ENCODE data around the gene ZCWPW1. TPM values are rescaled to one million over a fixed set of nuclear protein-coding genes. Genes with fewer than 3 reads are reported as not detected.

ZCWPW1 gene
- total and polyA plus RNA-seq, 2 donors: 4.8 to 33.9 TPM

DNA sequence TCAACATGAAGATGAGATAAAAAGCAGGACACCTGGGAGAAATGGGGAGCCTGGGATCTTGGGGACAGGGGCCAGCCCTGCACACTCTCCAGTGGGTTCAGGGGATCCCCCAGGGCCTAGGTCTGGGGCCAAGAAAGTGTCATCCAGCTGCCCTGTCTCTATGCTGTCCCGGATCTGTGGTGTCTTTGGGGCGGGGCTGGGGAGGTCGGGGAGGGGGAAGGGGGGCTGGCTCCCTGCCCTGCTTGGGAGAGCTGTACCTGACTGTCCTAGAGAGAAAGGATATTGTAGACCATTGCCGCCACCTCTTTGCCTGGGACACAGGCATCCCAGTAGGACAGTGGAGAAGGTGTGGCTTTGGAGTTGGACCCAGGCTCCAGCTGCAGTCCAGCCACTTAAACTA, 42.5 kb upstream of the ZCWPW1 start:
- 89% methylated on average over 4 of the region's 4 CpGs for WGBS
- H3K36me3 ChIP-seq (ENCODE audit: control insufficient read depth in 2 of 2, insufficient read depth in 2 of 2, low read length in 1 of 2): peaks cover 65 to 84% of the 10 kb centered on the region in 2 donors
- H3K9me3 ChIP-seq (ENCODE audit: control insufficient read depth in 2 of 2, insufficient read depth in 1 of 2, low read length in 1 of 2): no peaks in the 10 kb centered on the region
- no peak overlapping the region for H3K4me3 ChIP-seq (ENCODE audit: low read length in 2 of 2)
- no peak overlapping the region for H3K27ac ChIP-seq (ENCODE audit: low read depth in 1 of 2, low read length in 1 of 2)
- H3K4me1 ChIP-seq (ENCODE audit: control insufficient read depth in 2 of 2, insufficient read depth in 2 of 2, low read length in 2 of 2): peaks cover 6 to 42% of the 10 kb centered on the region in 2 donors
- no peak for DNase-seq (ENCODE audit: low read depth in 6 of 9, low spot score in 9 of 9)
- no peaks in the 10 kb centered on the region for H3K27me3 ChIP-seq (ENCODE audit: control insufficient read depth in 2 of 2, insufficient read depth in 1 of 2, low read length in 1 of 2)

DNA sequence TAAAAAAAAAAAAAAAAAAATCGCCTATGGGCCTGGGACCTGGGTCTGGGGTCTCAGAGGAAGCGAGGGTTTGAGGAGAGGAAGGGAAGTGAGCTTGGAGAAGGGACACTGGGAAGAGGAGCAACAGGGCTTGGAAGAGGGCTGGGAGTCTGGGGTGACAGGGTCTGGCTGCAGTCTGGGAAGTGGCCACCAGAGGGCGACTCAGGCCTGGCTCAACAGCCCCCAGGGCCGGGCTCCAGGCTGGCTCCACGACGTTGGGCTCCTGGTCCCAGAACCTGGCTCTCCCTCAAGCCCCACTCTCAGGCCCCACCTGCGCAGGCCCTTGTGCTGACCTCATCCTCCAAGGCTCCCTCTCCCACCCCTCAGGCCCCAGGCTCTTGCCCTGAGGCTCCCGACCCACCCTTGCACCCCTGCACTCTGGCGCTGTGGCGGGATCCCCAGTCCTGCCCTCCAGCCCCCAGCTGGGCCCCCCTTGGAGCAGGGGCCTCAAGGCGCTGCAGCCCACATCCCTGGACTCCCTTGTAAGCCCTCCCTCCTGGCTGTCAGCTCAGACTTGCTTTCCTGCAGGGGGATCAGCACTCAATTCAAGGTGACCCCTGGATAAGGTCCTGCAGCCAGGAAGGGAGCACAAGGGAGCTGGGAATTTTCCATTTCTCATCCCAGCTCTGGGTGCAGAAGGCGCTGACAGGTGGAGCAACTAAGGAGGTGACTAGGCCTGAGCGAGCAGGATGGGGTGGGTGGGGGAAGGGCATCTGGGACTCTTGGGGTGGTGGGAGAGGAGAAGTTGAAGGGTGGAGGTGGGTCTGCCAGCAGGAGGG, 40.9 kb upstream of the ZCWPW1 start:
- peaks cover 58 to 79% of the 10 kb centered on the region in 2 donors for H3K36me3 ChIP-seq (ENCODE audit: control insufficient read depth in 2 of 2, insufficient read depth in 2 of 2, low read length in 1 of 2)
- H3K4me1 ChIP-seq (ENCODE audit: control insufficient read depth in 2 of 2, insufficient read depth in 2 of 2, low read length in 2 of 2): peaks cover 0 to 26% of the 10 kb centered on the region in 2 donors
- H3K27me3 ChIP-seq (ENCODE audit: control insufficient read depth in 2 of 2, insufficient read depth in 1 of 2, low read length in 1 of 2): no peaks in the 10 kb centered on the region
- H3K27ac ChIP-seq (ENCODE audit: low read depth in 1 of 2, low read length in 1 of 2): no peak overlapping the region
- H3K4me3 ChIP-seq (ENCODE audit: low read length in 2 of 2): no peak overlapping the region
- no peaks in the 10 kb centered on the region for H3K9me3 ChIP-seq (ENCODE audit: control insufficient read depth in 2 of 2, insufficient read depth in 1 of 2, low read length in 1 of 2)
- WGBS: 40% methylated on average over 13 of the region's 13 CpGs
- DNase-seq (ENCODE audit: low read depth in 6 of 9, low spot score in 9 of 9): peak in 4 of 9 donors; percentile 72 to 80 (median 74)

DNA sequence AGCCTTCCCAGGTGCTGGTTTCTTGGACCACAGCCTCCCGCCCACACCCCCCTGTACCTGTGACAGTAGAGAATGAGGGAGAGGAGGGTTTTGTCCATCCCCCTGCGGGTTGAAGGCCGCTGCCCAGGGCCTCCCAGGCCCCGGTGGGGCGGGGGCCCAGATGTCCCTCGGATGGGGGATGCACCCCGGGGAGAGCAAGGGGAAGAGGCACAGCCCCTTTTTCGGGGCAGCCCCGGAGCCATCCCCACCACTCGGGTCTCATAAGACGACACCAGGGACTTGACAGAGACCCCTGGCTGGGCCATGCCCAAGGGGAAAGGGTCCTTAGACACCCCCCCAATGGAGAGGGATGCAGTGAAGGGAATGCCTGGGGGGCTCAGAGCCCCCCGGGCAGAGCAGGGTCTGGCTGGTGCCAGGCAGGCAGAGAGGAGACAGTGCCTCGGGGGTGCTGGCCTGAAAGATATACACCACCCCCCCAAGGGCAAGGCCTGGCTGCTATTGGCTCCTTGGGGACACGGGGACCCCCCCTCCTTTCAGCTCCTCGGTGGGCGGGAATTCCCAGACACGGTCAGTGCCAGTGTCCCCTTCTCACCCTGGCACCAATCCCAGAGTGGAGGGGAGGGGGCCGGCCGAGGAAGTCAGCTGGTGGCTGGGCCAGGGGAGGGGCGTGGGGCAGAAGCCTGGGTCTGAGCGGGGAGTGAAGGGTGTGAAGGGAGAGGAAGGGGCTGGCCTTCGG, 39.3 kb upstream of the ZCWPW1 start:
- peaks cover 0 to 17% of the 10 kb centered on the region in 2 donors for H3K4me1 ChIP-seq (ENCODE audit: control insufficient read depth in 2 of 2, insufficient read depth in 2 of 2, low read length in 2 of 2)
- H3K27ac ChIP-seq (ENCODE audit: low read depth in 1 of 2, low read length in 1 of 2): no peak overlapping the region
- H3K27me3 ChIP-seq (ENCODE audit: control insufficient read depth in 2 of 2, insufficient read depth in 1 of 2, low read length in 1 of 2): no peaks in the 10 kb centered on the region
- no peak for DNase-seq (ENCODE audit: low read depth in 6 of 9, low spot score in 9 of 9)
- no peaks in the 10 kb centered on the region for H3K9me3 ChIP-seq (ENCODE audit: control insufficient read depth in 2 of 2, insufficient read depth in 1 of 2, low read length in 1 of 2)
- H3K4me3 ChIP-seq (ENCODE audit: low read length in 2 of 2): no peak overlapping the region
- H3K36me3 ChIP-seq (ENCODE audit: control insufficient read depth in 2 of 2, insufficient read depth in 2 of 2, low read length in 1 of 2): peaks cover 50 to 77% of the 10 kb centered on the region in 2 donors
- WGBS: 95% methylated on average over 22 of the region's 22 CpGs

DNA sequence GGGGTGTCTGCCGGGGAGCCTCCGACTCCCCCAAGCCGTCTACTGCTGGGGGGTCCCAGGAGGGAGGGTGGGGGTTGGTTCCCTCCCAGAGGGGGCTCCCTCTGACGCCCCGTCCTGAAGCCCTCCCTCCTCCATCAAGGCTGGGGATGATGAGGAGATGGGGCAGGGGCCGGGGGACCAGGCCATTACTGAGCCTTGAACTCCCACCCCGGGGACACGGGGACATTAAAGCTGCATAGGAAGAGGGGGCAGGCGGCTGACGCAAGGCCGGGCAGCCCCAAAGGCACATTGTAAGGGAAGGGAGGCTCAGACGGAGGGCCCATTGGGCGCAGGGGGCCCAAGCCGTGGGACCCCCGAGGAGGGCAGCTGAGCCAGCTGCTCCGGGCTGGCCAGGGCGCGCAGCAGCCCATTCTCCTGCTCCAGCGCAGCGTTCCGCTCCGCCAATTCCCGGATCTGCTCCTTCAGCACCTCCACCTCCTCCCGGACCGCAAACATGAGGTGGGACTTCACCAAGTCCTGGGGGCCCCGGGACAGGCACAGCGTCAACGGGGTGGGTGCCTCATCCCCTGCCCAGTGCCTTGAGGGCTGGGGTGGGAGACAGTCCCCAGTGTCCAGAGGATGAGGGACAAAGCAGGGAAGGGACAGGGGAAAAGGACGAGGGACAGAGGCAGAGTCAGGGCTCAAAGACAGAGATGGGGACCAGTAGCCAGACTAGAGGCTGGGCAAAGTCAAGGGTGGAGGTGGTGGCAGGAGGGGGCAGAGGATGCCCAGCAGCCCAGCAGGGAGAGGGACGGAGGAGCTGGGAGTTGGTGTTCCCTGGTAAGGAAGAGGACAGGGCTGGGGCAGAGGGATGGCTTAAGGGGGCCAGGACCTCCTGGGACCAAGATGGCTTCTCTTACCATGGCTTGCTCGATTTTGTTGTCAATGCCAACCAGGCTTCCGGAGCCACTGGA, 38.4 kb upstream of the ZCWPW1 start:
- Histone ChIP-seq H3K4me1 (ENCODE audit: control insufficient read depth in 2 of 2, insufficient read depth in 2 of 2, low read length in 2 of 2) (peaks cover 0 to 15% of the 10 kb centered on the region in 2 donors), H3K9me3 (ENCODE audit: control insufficient read depth in 2 of 2, insufficient read depth in 1 of 2, low read length in 1 of 2) (no peaks in the 10 kb centered on the region), H3K27me3 (ENCODE audit: control insufficient read depth in 2 of 2, insufficient read depth in 1 of 2, low read length in 1 of 2) (no peaks in the 10 kb centered on the region), H3K36me3 (ENCODE audit: control insufficient read depth in 2 of 2, insufficient read depth in 2 of 2, low read length in 1 of 2) (peaks cover 41 to 72% of the 10 kb centered on the region in 2 donors), H3K4me3 (ENCODE audit: low read length in 2 of 2) (no peak overlapping the region), H3K27ac (ENCODE audit: low read depth in 1 of 2, low read length in 1 of 2) (no peak overlapping the region)
- no peak for DNase-seq (ENCODE audit: low read depth in 6 of 9, low spot score in 9 of 9)
- 97% methylated on average over 32 of the region's 32 CpGs for WGBS

DNA sequence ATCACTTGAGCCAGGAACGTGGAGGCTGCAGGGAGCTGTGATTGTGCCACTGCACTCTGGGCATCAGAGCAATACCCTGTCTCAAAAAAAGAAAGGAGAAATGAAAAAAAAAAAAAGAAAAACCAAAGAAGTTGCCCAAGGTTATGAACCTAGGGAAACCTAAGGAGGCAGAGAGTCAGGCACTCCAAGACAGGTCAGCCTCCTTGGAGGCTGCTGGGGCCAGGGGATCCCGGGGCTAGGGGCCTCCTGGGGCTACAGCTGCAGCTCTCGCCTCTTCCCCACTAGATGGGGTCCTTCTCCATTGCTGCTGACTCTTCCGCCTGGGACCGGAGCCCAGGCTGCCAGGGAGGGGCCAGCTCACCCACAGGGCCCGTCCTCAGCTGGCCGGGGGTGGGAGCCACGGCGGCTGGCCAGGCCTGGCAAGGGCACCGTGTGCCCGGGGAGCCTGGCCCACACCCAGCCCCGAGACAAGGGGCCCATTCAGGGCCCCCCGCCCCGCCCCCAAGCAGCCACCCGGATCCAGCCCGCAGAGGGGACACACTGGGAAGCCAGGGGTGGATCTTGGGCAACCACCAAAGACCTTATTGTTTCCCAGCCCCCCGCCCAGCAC, 37.3 kb upstream of the ZCWPW1 start:
- no peaks in the 10 kb centered on the region for H3K27me3 ChIP-seq (ENCODE audit: control insufficient read depth in 2 of 2, insufficient read depth in 1 of 2, low read length in 1 of 2)
- 74% methylated on average over 17 of the region's 17 CpGs for WGBS
- H3K36me3 ChIP-seq (ENCODE audit: control insufficient read depth in 2 of 2, insufficient read depth in 2 of 2, low read length in 1 of 2): peaks cover 38 to 68% of the 10 kb centered on the region in 2 donors
- peaks cover 0 to 15% of the 10 kb centered on the region in 2 donors for H3K4me1 ChIP-seq (ENCODE audit: control insufficient read depth in 2 of 2, insufficient read depth in 2 of 2, low read length in 2 of 2)
- no peak overlapping the region for H3K4me3 ChIP-seq (ENCODE audit: low read length in 2 of 2)
- DNase-seq (ENCODE audit: low read depth in 6 of 9, low spot score in 9 of 9): no peak
- no peak overlapping the region for H3K27ac ChIP-seq (ENCODE audit: low read depth in 1 of 2, low read length in 1 of 2)
- H3K9me3 ChIP-seq (ENCODE audit: control insufficient read depth in 2 of 2, insufficient read depth in 1 of 2, low read length in 1 of 2): no peaks in the 10 kb centered on the region

DNA sequence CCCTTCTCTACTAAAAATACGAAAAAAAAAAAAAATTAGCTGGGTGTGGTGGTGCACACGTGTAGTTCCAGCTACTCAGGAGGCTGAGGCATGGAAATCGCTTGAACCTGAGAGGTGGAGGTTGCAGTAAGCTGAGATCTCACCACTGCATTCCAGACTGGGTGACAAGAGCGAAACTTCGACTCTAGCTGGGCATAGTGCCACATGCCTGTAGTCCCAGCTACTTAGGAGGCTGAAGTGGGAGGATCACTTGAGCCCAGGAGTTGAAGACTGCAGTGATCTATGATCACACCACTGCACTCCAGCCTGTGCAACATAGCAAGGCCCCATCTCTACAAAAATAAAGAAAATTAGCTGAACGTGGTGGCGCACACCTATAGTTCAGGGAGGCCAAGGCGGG, 36.8 kb upstream of the ZCWPW1 start:
- Histone ChIP-seq H3K27me3 (ENCODE audit: control insufficient read depth in 2 of 2, insufficient read depth in 1 of 2, low read length in 1 of 2) (no peaks in the 10 kb centered on the region), H3K36me3 (ENCODE audit: control insufficient read depth in 2 of 2, insufficient read depth in 2 of 2, low read length in 1 of 2) (peaks cover 37 to 69% of the 10 kb centered on the region in 2 donors), H3K9me3 (ENCODE audit: control insufficient read depth in 2 of 2, insufficient read depth in 1 of 2, low read length in 1 of 2) (no peaks in the 10 kb centered on the region), H3K27ac (ENCODE audit: low read depth in 1 of 2, low read length in 1 of 2) (no peak overlapping the region), H3K4me3 (ENCODE audit: low read length in 2 of 2) (no peak overlapping the region), H3K4me1 (ENCODE audit: control insufficient read depth in 2 of 2, insufficient read depth in 2 of 2, low read length in 2 of 2) (peaks cover 0 to 15% of the 10 kb centered on the region in 2 donors)
- 98% methylated on average over 8 of the region's 8 CpGs for WGBS
- DNase-seq (ENCODE audit: low read depth in 6 of 9, low spot score in 9 of 9): no peak

DNA sequence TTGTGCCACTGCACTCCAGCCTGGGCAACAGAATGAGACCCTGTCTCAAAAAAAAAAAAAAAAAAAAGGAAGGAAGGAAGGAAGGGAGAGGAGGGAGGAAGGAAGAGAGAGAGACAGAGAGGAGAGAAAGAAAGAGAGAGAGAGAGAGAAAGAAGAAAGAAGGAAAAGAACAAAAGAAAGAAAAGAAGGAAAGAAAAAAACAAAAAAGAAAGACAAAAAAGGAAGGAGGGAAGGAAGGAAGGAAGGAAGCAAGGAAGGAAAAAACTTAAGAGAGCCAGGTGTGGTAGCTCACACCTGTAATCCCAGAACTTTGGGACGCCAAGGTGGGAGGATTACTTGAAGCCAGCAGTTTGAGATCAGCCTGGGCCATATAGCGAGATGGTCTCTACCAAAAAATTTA, 36.3 kb upstream of the ZCWPW1 start:
- H3K4me1 ChIP-seq (ENCODE audit: control insufficient read depth in 2 of 2, insufficient read depth in 2 of 2, low read length in 2 of 2): peaks cover 0 to 13% of the 10 kb centered on the region in 2 donors
- H3K27me3 ChIP-seq (ENCODE audit: control insufficient read depth in 2 of 2, insufficient read depth in 1 of 2, low read length in 1 of 2): no peaks in the 10 kb centered on the region
- no peak for DNase-seq (ENCODE audit: low read depth in 6 of 9, low spot score in 9 of 9)
- no peak overlapping the region for H3K27ac ChIP-seq (ENCODE audit: low read depth in 1 of 2, low read length in 1 of 2)
- peaks cover 39 to 68% of the 10 kb centered on the region in 2 donors for H3K36me3 ChIP-seq (ENCODE audit: control insufficient read depth in 2 of 2, insufficient read depth in 2 of 2, low read length in 1 of 2)
- H3K4me3 ChIP-seq (ENCODE audit: low read length in 2 of 2): no peak overlapping the region
- WGBS: 97% methylated on average over 2 of the region's 2 CpGs
- H3K9me3 ChIP-seq (ENCODE audit: control insufficient read depth in 2 of 2, insufficient read depth in 1 of 2, low read length in 1 of 2): no peaks in the 10 kb centered on the region

DNA sequence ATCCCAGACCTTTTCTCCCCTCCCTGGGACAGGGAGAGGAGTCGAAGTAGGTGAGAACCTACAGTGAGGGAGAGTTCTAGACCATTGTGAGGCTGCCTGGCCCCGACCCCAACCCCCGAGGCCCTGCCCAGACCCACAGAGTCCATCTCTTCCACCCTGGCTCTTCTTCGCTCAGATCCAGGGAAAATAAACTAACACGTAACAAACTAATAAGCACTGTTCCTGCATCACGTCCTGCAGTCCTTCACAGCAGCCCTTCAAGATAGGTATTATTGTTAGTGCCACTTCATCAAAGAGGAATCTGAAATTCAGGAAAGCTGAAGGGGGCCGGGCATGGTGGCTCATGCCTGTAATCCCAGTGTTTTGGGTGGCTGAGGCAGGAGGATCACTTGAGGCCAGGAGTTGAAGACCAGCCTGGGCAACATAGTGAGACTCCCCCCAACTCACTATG, 35.7 kb upstream of the ZCWPW1 start, which contains the start of gene SPACDR:
Gene SPACDR, minus strand, starts transcription at position 51 of the 451 bp plus-strand sequence. CDS start 235 bp downstream, outside the sequence.
- H3K9me3 ChIP-seq (ENCODE audit: control insufficient read depth in 2 of 2, insufficient read depth in 1 of 2, low read length in 1 of 2): no peaks in the 10 kb centered on the region
- H3K4me1 ChIP-seq (ENCODE audit: control insufficient read depth in 2 of 2, insufficient read depth in 2 of 2, low read length in 2 of 2): peaks cover 0 to 7% of the 10 kb centered on the region in 2 donors
- no peak for DNase-seq (ENCODE audit: low read depth in 6 of 9, low spot score in 9 of 9)
- no peaks in the 10 kb centered on the region for H3K27me3 ChIP-seq (ENCODE audit: control insufficient read depth in 2 of 2, insufficient read depth in 1 of 2, low read length in 1 of 2)
- H3K27ac ChIP-seq (ENCODE audit: low read depth in 1 of 2, low read length in 1 of 2): no peak within 1 kb of the TSS
- H3K36me3 ChIP-seq (ENCODE audit: control insufficient read depth in 2 of 2, insufficient read depth in 2 of 2, low read length in 1 of 2): peaks cover 44 to 62% of the 10 kb centered on the region in 2 donors
- H3K4me3 ChIP-seq (ENCODE audit: low read length in 2 of 2): no peak within 1 kb of the TSS
- 95% methylated on average over 7 of the region's 7 CpGs for WGBS

Measured in thymus (tissue), 11 donors.